Stimulated activated naive CD8-positive, alpha-beta T cell treated with anti-CD3 and anti-CD28 coated beads, Interleukin-15, amount 100 ng/mL, for 72 hours (primary cell): ENCODE results near the gene LRCH2.

Experiments
- ATAC-seq: fragments of 150-1000 bp; cut with Tn5 transposase; 2 replicates; pipeline ENCODE4 v1.10.0; 2021; ENCODE audit warnings: mild to moderate bottlenecking, moderate library complexity
- DNase-seq, 2 donors: peaks; one replicate each; pipeline ENCODE4 v3.0.0; 2021 to 2022
- H3K27ac Mint-ChIP-seq, 2 donors: one replicate each; pipeline ENCODE4 v1.8.0; 2022; ENCODE audit warnings: mild to moderate bottlenecking in 2 of 2, mixed read lengths in 2 of 2, moderate library complexity in 2 of 2
- H3K27me3 Mint-ChIP-seq: one replicate; pipeline ENCODE4 v1.8.0; 2022; ENCODE audit warnings: mixed read lengths
- H3K4me1 Mint-ChIP-seq: one replicate; pipeline ENCODE4 v1.8.0; 2022; ENCODE audit warnings: mild to moderate bottlenecking, mixed read lengths
- H3K4me3 Mint-ChIP-seq, 2 donors: one replicate each; pipeline ENCODE4 v1.8.0; 2022; ENCODE audit warnings: mild to moderate bottlenecking in 2 of 2, mixed read lengths in 2 of 2, moderate library complexity in 1 of 2
- H3K9me3 Mint-ChIP-seq, 2 donors: one replicate each; pipeline ENCODE4 v1.8.0; 2022; ENCODE audit warnings: mixed read lengths in 2 of 2

Gene LRCH2

GRCh38 chrX:115178473-115178872 lies 55.4 kb downstream of the LRCH2 start:
- no peak for DNase-seq
- no peaks in the 10 kb centered on the region for H3K9me3 Mint-ChIP-seq
- H3K4me3 Mint-ChIP-seq = no peak overlapping the region
- no peaks in the 10 kb centered on the region for H3K27me3 Mint-ChIP-seq
- H3K27ac Mint-ChIP-seq = no peak overlapping the region
- ATAC-seq = no peak
- H3K4me1 Mint-ChIP-seq = no peaks in the 10 kb centered on the region

DNA sequence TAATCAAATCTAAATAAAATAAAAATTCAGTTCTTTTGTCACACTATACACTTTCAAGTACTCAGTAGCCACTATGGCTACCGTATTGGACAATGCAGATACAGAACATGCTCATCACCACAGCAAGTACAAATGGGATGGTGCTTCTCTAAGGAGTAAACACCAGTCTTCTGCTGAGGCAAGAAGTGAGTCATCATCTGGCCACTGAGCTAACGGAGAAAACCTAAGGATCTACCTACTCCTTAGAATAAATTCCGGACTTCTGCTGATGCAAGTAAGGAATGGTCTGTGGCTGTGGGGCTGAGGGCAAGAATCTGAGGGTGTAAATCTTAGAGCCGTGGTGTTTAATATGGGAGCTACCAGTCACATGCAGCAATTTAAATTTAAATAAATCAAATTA lies 56.0 kb downstream of the LRCH2 start:
- Mint-ChIP-seq H3K27me3 (no peaks in the 10 kb centered on the region), H3K4me1 (no peaks in the 10 kb centered on the region), H3K27ac (no peak overlapping the region), H3K9me3 (no peaks in the 10 kb centered on the region), H3K4me3 (no peak overlapping the region)
- DNase-seq (no peak), ATAC-seq (no peak)

- ATAC-seq = no peak
Measured at GRCh38 chrX:115174548-115174947, 59.3 kb downstream of the LRCH2 start.

DNA sequence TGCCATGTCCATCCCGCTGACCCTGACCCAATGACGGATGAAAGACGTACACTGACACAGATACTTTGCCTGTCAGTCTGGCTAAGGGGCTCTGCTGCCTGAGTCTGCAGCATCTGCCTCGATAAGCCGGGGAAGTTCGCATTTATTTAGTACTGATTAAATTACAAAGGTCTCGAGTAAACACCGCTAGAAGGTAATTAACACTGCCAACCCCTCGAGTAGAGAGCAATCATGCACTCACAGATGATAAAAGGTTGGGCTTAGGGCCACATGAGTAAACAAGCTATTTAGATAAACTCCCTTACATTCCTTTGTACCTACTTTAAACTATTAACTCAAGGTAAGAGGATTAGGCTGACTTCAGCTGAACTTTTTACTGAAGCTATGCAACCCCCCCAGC lies 60.7 kb downstream of the LRCH2 start:
- Mint-ChIP-seq H3K27me3 (no peaks in the 10 kb centered on the region), H3K9me3 (no peaks in the 10 kb centered on the region), H3K4me1 (no peaks in the 10 kb centered on the region), H3K27ac (no peak overlapping the region), H3K4me3 (no peak overlapping the region)
- DNase-seq (no peak), ATAC-seq (no peak)

More at GRCh38 chrX:115174548-115174947, 59.3 kb downstream of the LRCH2 start:
- Mint-ChIP-seq H3K4me3 (no peak overlapping the region), H3K27me3 (no peaks in the 10 kb centered on the region), H3K4me1 (no peaks in the 10 kb centered on the region), H3K27ac (no peak overlapping the region), H3K9me3 (no peaks in the 10 kb centered on the region)
- DNase-seq = no peak

DNA sequence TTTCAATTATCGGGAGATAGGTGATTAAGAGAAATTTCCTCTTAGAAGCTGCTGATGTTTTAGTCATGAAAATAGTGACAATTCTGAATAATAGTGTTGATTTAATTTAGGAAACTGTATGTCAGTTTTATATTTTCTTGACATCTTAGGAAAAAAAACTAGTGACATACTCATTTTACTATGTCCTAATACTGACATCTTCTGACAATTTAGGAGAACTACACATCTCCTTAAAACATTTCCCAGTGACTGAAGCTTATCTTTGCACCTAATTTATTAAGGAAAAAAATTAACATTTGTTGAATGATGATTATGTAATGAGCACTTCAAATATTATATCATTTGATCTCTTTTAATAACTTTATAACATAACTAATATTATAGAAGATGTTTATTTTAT lies 86.7 kb downstream of the LRCH2 start:
- Mint-ChIP-seq H3K27me3 (no peaks in the 10 kb centered on the region), H3K4me1 (no peaks in the 10 kb centered on the region)
- no peak for DNase-seq

DNA sequence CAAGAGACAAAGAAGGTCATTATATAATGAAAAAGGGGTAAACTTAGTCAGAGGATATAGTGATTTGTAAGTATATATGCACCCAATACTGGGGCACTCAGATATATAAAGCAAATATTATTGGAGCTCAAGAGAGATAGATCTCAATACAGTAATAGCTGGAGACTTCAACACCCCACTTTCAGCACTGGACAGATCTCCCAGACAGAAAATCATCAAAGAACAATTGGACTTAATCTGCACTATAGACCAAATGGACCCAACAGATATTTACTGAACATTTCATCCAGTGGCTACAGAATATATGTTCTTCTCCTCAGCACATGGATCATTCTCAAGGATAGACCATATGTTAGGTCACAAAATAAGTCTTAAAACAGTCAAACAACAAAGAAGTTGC lies 91.8 kb downstream of the LRCH2 start:
- Mint-ChIP-seq H3K27me3 (no peaks in the 10 kb centered on the region), H3K4me1 (no peaks in the 10 kb centered on the region), H3K4me3 (no peak overlapping the region), H3K9me3 (peaks cover 0 to 4% of the 10 kb centered on the region in 2 donors), H3K27ac (no peak overlapping the region)
- no peak for DNase-seq
- no peak for ATAC-seq

More for the DNA sequence above, 86.7 kb downstream of the LRCH2 start:
- Mint-ChIP-seq H3K27ac (no peak overlapping the region), H3K4me3 (no peak overlapping the region), H3K9me3 (peaks cover 0 to 4% of the 10 kb centered on the region in 2 donors)
- no peak for ATAC-seq

GRCh38 chrX:115138040-115138439 lies 95.9 kb downstream of the LRCH2 start:
- Mint-ChIP-seq H3K27ac (no peak overlapping the region), H3K9me3 (no peaks in the 10 kb centered on the region), H3K4me3 (no peak overlapping the region), H3K27me3 (no peaks in the 10 kb centered on the region), H3K4me1 (no peaks in the 10 kb centered on the region)
- DNase-seq = no peak
- no peak for ATAC-seq

DNA sequence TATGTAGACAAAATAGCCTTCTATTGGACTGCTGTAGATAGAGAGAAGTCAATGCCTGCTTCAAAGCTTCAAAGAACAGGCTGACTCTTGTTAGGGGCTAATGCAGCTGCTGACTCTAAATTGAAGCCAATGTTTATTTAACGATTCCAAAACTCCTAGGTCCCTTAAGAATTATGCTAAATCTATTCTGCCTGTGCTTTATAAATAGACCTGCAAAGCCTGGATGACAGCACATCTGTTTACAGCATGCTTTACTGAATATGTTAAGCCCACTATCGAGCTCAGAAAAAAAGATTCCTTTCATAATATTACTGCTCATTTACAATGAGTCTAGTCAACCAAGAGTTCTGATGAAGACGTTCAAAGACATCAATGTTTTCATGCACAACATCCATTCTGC lies 99.5 kb downstream of the LRCH2 start:
- no peaks in the 10 kb centered on the region for H3K27me3 Mint-ChIP-seq
- no peak overlapping the region for H3K4me3 Mint-ChIP-seq
- ATAC-seq = no peak
- H3K4me1 Mint-ChIP-seq = no peaks in the 10 kb centered on the region
- no peak for DNase-seq
- no peak overlapping the region for H3K27ac Mint-ChIP-seq
- no peaks in the 10 kb centered on the region for H3K9me3 Mint-ChIP-seq

DNA sequence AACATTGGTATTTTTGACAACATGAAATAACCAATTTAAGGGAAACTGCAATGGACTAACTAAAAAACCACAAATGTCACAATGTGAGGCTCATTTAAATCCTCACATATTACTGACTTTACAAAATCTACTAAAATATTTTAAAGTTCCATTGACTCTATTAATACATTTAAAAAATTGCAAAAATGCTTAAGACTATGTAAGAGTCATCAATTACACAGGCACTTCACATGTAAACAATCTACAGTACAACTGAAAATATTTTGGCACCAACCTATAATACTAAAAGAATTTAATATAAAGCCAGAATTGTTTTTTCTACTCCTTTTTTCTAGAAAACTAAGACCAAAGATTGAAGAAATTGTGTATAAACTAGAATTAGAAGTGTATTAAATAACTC lies 121.5 kb downstream of the LRCH2 start:
- no peak for ATAC-seq
- no peaks in the 10 kb centered on the region for H3K27me3 Mint-ChIP-seq
- no peak overlapping the region for H3K4me3 Mint-ChIP-seq

GRCh38 chrX:115098897-115099296 lies 135.0 kb downstream of the LRCH2 start:
- no peak for ATAC-seq
- H3K27ac Mint-ChIP-seq = no peak overlapping the region
- no peak for DNase-seq
- peaks cover 16 to 28% of the 10 kb centered on the region in 2 donors for H3K9me3 Mint-ChIP-seq
- no peaks in the 10 kb centered on the region for H3K27me3 Mint-ChIP-seq
- no peaks in the 10 kb centered on the region for H3K4me1 Mint-ChIP-seq
- H3K4me3 Mint-ChIP-seq = no peak overlapping the region

More for the DNA sequence above, 121.5 kb downstream of the LRCH2 start:
- Mint-ChIP-seq H3K9me3 (peaks cover 0 to 6% of the 10 kb centered on the region in 2 donors), H3K27ac (no peak overlapping the region), H3K4me1 (no peaks in the 10 kb centered on the region)
- DNase-seq = no peak

GRCh38 chrX:115093191-115093590 lies 140.7 kb downstream of the LRCH2 start:
- Mint-ChIP-seq H3K27ac (no peak overlapping the region), H3K4me1 (no peaks in the 10 kb centered on the region)
- no peak for ATAC-seq

DNA sequence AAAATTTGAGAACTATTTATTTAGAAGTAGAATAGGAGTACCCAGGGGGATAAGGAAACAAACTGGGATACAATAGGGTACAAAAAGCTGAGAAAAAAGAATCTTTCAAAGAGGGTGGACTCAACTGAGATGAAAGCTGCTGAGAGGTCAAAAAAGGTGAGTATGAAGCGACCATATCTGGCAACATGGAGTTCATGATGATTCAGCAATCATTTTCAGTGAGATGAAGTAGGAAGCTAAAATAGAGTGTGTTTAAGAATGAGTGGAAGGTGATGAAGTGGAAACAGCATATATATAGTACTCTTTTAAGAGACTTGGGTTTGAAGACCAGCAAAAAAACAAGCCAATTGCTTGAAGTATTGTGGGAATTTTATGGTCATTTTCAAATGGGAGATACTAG lies 144.5 kb downstream of the LRCH2 start:
- no peak for ATAC-seq
- DNase-seq = no peak
- H3K27me3 Mint-ChIP-seq = no peaks in the 10 kb centered on the region

More at GRCh38 chrX:115093191-115093590, 140.7 kb downstream of the LRCH2 start:
- no peak overlapping the region for H3K4me3 Mint-ChIP-seq
- H3K27me3 Mint-ChIP-seq = no peaks in the 10 kb centered on the region
- H3K9me3 Mint-ChIP-seq = no peaks in the 10 kb centered on the region
- DNase-seq = no peak

DNA sequence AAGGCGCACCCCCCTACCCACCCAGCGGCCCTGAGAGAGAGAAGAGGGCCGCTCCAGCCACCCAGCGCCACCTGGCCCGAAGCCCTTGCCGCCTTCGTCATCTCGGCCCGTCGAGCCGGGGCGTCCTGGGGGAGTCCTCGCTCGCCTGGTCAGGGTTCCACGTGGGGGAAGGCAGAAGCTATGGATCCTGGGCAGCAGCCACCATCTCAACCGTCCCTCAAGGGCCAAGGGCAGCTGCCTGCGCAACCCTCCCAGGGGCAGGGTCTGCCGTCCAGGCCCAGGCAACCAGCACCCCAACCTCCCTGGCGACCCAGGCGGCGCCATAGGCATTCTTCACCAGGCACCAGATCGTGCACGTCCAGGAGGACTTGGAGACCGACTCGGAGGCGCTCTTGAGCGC lies 165.0 kb downstream of the LRCH2 start:
- Mint-ChIP-seq H3K9me3 (peaks cover 0 to 8% of the 10 kb centered on the region in 2 donors), H3K27me3 (no peaks in the 10 kb centered on the region), H3K27ac (no peak overlapping the region), H3K4me3 (no peak overlapping the region), H3K4me1 (no peaks in the 10 kb centered on the region)
- ATAC-seq = no peak
- no peak for DNase-seq

More for the DNA sequence above, 144.5 kb downstream of the LRCH2 start:
- H3K4me3 Mint-ChIP-seq = no peak overlapping the region
- H3K4me1 Mint-ChIP-seq = no peaks in the 10 kb centered on the region
- no peaks in the 10 kb centered on the region for H3K9me3 Mint-ChIP-seq
- H3K27ac Mint-ChIP-seq = no peak overlapping the region

- no peak for DNase-seq
- Mint-ChIP-seq H3K27me3 (no peaks in the 10 kb centered on the region), H3K9me3 (peaks cover 0 to 8% of the 10 kb centered on the region in 2 donors), H3K27ac (no peak overlapping the region), H3K4me1 (no peaks in the 10 kb centered on the region), H3K4me3 (no peak overlapping the region)
- no peak for ATAC-seq
Measured at GRCh38 chrX:115067812-115068211, 166.1 kb downstream of the LRCH2 start.

- no peak for ATAC-seq
- H3K4me3 Mint-ChIP-seq = no peak overlapping the region
- no peaks in the 10 kb centered on the region for H3K4me1 Mint-ChIP-seq
- no peaks in the 10 kb centered on the region for H3K27me3 Mint-ChIP-seq
- peaks cover 0 to 8% of the 10 kb centered on the region in 2 donors for H3K9me3 Mint-ChIP-seq
- no peak for DNase-seq
- no peak overlapping the region for H3K27ac Mint-ChIP-seq
Measured at GRCh38 chrX:115065304-115065703, 168.6 kb downstream of the LRCH2 start.
